ENCODE data around the gene DIPK1C.
A peak's percentile ranks its signal among the peaks of the same experiment; 100 is the strongest.
"Not testable (repeated sequence)": the region's sequence is repeated elsewhere in the genome, so short reads cannot be mapped to it uniquely, and the experiment has no call there.

DIPK1C gene

DNA sequence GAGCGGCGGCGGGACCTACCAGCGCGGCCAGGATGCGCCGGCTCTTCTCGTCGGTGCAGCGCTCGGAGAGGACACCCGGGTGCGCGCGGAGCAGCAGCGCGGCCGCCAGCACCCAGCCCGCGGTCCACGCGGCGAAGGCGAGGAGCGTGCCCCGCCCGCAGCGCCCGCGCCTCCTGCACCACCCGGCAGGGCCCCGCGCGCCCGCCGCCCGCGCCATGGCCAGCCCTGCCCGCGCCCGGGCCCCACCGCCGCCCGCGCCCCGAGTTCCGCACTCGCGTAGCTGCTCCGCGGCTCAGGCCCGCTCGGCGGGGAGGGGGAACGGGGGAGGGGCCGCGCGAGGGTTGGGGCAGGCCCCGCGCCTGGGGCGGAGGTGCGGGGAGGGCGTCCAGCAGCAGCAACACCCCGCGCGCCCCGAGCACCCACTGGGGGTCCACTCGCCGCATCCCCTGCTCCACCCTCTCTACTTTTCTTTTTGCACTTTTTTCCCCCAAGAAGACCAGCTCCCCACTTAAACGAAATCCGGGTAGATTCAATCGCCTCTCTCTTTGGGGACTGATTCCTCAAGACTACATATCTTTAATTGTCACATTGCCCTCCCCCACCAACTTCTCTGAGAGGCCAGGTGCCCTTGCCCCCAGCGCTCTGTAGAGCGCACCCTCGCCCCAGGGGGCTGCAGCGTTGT, at the start of gene DIPK1C:
TSS of gene DIPK1C (minus strand) at position 266 of the 682 bp plus-strand sequence. CDS start at position 217, 49 bp downstream.
- DNase-seq: no peak

DNA sequence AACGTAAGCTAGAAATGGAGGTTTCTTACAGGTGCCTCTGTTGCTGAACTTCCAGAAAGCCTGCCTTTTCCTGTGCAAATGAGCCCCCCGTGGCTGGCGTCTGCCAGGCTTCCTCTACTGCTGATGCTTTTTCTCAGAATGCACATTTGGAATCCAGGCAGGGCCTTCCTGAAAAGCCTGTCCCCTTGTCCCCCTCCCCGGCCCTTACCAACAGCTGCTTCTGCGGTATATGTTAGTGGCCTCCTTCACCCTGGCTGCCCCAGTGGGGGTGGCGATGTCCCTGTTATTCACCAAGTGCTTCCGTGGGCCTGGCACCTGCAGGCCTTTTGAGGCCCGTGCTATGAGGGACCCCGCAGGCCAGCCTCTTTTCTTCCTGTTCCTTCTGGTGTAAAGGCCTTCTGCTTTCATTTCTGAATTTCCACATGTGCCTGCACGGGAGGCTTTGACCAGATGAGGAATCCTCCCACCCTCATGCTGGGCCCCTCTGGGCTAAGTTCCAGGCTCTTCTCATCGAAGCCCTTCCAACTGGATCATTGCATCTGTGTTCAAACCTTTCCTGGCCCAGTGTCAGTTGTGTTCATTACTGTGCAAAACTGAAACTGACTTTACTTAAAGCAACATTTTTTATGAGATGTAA, 49.5 kb upstream of the DIPK1C start:
- DNase-seq: no peak

DNA sequence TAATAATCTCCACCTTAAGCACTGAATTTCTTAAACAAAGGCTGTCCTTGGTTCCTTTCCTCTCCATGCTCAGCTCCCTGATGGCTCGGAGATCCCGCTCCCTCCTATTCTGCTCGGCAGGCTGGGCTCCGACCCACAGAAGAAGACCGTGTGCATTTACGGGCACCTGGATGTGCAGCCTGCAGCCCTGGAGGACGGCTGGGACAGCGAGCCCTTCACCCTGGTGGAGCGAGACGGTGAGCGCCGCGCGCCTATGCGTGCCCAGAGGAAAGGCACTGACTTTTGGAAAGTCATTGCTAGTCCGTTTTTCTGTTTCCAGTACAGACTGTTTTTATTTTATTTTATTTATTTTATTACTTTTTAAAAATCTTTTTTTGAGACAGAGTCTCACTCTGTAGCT, 48.7 kb upstream of the DIPK1C start:
- no peak for DNase-seq

DNA sequence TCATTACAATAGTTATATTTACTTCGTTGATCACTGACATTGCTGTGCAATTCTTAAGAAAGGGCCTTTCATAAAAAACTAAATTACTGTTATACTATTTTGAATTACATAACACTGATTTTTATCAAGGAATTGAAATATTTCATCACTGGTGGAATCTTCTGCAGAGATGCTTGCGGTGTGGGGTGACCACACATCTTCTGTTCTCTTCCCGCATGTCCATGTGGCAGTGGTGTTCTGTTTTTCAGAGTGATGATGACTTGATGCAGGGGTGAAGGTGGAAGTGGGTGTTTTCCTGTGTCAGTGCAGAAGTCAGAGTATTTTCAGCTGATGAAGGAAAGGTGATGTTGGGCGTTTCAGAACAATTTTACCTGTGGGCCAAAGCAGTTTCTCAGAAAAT, 46.0 kb upstream of the DIPK1C start:
- no peak for DNase-seq

DNA sequence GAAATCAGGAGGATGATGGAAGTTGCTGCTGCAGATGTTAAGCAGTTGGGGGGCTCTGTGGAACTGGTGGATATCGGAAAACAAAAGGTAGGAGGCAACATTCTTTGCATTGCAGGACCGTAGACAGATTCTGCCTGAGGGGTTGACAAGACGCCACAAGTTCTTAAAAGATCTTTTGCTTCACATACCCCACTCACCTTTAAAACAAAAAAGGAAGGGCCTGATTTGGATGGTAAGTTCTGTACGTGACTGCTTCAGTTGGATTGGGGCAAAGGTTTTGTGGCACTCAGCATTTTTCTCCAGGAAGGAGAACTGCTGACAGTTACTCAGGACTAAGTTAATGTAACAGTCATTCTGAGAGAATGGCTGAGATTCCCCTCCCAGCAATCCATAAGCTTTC, 44.3 kb upstream of the DIPK1C start:
- DNase-seq: no peak

DNA sequence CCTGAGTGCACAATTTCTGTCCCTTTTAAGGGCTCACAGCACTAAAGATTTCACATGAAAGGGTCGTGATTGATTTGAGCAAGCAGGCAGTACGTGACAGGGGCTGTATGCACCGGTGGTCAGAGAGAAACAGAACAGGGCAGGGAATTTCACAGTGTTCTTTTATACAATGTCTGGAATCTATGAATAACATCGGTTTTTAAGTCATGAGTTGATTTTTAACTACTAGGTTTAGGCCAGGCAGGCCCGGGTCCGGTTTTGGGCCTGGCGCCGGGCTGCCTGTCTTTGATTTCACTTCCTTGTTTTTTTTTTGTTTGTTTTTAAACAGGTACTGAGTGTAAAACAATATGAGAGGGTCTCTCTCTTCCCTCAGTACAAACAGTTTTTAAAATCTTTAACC, 43.7 kb upstream of the DIPK1C start:
- not testable (repeated sequence) for DNase-seq

DNA sequence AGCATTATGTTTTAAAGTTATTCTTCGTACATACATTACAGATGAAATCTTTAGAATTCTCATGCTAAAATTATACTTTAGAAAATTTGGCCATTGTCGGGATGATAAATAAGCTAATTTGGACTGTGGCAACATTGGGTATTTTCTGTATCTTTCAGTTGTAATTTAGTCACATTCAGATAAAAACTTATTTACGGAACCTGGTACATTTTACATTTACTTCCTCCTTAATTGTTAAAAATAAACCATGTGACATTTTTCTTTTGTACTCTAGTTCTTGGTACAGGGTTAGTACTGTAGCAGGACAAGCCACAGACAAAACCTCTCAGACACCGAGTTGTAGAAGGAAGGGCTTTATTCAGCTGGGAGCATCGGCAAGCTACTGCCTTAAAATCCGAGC, 43.3 kb upstream of the DIPK1C start:
- DNase-seq: no peak

DNA sequence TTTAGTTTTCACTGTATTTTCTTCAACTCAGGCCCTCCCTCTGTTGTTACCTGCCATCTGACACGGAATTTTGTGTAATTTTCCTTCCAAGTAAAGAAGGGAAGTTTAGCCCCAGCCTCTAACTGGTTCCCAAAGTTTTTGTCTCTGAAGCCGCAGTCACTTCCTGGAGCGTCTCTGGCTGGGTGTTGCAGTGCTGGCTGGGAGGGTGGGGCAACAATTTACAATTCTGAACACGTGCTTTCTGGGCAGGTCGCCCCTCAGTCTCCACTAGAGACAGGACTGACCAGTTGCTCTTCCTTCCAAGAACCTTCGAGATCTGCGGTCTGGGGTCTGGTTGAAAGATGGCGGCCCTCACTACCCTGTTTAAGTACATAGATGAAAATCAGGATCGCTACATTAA, 42.5 kb upstream of the DIPK1C start:
- peak; percentile 33 for DNase-seq

DNA sequence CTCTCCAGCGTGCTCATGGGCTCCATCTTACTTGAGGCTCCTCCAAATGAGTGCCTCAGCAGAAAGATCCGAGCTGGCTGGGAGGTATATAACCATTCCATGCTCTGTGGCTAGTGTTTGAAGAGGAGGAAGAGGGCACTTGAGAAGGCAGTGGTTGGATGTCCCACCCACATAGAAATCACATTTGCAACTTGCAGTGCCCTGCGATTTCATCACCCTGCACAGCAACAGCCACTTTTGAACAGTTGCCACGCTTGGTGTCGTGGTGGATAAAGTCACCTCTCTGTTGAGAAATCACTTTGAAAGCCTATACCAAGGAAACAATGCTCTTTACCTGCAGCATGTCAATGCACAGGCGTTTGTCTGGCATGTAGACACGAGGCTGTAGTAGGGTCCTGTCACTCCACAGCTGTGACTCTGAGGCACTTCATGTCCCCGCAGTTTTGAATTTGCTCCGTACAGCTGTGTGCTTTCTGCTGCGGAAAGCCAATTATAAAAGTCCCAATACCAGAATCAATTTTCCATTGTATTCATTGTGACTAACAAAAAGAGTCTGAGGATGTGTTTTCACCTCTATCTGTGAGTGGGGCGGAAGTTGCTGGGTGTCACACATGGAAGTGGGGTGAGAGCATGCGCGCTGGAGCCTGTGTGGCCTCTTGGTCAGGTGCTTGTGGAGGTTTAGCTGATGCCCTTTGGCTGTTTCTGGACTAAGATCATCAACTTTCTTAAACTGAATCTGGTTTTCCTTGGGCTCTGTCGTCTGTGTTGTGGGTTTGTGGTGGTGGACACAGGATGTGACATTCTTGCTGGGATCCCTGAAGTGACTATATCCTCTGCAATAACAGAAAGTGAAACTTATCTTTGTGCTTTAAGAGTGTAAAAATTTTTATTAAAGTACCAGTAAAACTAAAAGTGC, 41.9 kb upstream of the DIPK1C start:
- peak; percentile 79 for DNase-seq

DNA sequence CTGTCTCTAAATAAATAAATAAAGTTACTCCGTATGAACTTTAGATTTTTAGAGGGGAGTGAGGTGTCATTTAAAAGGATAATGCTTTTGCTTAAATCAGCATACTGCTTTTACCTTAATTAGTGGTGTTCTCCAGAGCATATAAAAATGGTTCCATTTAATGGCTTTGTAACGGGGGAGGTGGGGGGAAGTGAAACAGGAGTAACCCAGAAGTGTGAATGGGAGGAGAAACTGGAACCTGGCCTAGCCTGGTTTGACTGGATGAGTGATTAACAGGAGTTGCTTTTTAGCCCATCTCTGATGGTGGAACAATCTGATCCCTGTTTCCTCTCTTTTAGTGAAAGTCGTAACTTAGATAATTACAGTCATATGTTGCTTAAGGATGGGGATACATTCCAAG, 40.7 kb upstream of the DIPK1C start:
- no peak for DNase-seq

DNA sequence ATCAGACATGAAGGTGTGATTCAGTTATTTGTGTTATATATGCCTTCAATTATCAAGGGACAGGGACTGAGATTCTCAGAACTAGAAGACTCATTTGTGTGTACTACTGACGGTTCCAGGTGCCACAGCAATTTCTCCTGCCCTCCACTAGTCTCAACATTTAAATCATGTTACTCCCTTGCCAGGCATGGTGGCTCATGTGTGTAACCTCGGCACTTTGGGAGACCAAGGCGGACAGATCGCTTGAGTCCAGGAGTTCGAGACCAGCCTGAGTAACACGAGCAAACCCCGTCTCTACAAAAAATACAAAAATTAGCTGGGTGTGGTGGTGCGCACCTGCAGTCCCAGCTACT, 40.2 kb upstream of the DIPK1C start:
- DNase-seq: no peak

DNA sequence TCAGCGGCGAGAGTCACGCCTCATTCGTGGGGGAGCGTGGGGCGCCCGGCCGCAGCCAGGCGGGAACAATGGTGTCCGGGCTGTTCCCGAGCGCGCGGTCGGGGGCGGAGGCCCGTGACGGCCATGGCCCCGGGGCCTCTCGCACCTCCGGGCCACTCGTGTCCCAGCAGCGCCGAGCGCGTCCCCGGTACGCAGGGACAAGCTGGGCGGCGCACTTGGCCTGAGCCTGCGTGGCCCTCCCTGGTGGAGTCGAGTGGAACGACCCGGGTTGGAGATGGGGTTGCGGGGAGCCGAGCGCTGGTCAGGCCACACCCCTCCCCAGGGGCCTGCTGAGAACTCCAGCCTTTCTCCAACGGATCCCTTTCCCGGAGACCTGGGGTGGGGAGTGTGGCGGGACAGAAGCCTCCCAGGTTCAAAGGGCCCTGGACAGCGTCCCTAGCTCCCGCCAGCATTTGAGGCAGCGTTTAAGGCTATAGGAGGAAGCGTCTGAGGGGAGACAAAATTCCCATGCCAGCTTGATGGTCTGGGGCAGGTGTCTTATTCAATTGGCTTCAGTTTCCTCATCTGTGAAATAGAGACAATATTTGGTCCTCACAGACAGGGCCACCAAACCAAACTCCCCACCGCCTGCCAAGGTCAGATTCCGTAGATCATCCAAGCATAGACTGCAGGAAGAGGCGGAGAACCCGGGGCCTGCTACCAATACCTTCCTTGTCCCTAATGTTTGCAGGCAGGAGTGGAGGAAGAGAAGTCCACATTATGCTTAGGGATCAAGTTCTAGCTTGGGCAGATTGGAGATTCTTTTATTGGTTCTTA, 39.6 kb upstream of the DIPK1C start:
- peak; percentile 48 for DNase-seq

DNA sequence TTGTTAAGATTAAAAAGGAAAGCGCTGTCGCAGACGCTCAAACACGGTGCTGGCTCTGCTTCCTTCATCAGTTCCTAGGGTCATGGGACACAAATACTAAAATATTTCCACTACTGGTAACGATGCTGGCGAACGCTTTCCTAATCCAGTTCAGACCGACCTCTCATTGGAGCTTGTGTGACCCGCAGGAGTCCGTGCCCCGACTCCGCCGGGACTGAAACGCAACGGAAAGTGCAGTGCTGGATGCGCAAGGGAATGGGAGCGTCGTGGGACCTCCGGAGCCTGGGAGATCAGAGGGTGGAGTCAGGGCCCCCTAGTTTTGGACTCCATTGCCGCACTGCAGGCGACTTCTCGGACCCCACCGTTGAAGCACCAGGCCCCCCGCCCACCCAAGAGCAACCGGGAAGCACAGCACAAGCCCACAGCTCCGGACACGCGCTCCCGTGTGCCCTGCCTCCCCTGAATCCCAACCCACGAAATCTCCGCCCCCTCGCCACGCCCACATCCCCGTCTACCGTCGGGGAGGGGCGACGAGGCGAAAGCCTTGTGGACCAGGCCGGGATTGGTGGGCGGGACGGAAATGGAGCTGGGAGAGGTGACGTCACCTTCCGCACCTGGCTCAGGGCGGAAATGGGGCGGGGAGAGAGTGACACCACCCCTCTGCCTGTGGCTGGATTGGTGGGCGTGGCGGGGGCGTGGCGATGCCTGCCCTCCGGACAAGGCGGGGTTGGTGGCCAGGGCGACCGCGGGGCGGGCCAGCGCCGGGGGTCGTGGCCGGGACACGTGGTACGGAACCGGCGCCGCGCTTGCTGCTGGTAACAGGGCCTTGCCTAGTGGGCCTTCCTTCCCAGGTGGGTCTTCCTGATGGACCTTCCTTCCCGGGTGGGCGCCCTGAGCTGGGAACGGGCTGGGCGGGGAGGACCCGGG, 38.7 kb upstream of the DIPK1C start, which contains the start of gene CNDP2:
TSS of gene CNDP2 (plus strand) at position 783 of the 927 bp plus-strand sequence. CDS start 3,611 bp downstream, outside the sequence.
- DNase-seq: peak; percentile 99

DNA sequence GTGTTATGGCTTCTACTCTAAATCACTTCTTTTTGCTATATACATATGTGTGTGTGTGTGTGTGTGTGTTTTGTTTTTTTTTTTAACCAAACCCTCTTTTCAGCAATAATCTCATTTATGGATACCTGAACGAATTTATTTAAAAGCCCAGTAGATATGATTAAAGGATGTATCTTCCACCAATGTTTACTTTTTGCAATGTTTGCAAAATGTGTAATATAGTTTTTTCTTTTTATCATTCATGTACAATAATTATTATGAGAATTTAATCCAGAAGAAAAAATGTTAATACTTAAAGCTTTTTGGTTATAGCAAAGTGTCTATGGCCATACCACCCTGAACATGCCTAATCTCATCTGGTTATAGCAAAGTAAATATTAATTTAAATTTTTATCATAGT, 37.4 kb upstream of the DIPK1C start:
- DNase-seq: no peak

DNA sequence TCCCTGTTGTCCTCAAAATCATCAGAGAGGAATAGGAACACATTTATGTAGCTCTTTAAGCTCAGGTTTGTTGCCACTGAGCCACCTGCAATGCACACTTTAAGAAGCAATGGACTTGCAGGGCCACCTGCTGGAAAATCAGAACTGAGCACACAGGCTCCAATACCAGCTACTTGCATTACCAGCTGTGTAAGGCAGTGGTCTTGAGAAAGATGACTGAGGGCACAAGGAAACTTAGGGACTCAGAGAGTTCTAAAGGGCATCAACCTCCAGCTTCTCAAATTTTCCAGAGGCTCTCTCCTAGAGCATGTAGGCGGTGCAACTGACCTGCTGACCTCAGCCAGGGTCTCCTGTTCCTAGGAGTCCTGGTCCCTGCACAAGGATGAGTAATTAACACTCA, 36.6 kb upstream of the DIPK1C start:
- DNase-seq: peak; percentile 49

DNA sequence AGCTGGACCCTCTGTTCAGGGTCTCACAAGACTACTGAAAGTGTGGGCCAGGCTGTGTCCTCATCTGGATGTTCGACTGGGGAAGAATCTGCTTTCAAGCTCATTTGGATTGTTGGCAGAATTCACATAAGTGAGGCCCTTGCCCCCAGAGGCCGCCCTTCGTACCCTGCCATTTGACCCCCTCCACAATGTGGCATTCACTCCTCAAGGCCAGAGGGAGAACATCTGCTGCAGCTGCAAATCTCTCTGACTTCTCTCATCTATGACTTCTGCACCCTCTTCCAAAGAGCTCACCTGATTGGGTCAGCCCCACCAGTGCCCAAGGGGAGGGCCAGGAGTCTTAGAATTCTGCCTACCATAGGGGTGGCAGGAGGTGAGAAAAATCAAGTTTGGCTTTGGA, 35.2 kb upstream of the DIPK1C start:
- no peak for DNase-seq

DNA sequence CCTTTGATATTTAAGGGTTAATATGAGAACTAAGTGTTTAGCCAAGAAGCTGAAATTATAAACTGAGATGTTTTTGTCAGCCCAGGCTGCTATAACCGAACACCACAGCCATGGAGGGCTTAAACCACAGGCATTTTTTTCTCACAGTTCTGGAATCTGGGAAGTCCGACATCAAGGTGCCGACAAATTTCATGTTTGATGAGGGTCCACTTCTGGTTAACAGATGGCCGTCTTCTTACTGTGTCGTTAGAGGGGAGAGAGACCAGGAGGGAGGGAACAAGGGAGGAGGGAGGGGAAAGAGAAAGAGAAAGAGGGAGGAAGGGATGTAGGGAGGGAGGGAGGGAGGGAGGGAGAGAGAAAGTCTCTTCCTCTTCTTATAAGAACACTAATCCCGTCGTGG, 32.6 kb upstream of the DIPK1C start:
- no peak for DNase-seq

DNA sequence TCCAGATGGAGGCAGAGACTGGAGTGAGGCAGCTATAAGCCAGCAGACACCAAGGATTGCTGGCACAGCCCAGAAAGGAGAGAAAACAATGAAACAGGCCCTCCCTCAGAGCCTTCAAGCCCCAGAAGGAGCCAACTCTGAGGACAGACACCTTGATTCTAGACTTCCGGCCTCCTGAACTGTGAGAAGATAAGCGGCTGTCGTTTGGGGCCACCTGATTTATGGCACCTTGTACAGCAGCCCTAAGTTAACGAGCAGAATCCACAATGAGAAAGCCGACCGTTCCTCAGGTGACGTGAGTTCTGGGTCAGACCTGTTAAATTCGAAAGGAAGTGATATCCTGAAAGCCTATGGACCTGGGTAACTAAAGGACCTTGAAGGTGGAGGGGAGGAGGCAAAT, 31.8 kb upstream of the DIPK1C start:
- DNase-seq: no peak

DNA sequence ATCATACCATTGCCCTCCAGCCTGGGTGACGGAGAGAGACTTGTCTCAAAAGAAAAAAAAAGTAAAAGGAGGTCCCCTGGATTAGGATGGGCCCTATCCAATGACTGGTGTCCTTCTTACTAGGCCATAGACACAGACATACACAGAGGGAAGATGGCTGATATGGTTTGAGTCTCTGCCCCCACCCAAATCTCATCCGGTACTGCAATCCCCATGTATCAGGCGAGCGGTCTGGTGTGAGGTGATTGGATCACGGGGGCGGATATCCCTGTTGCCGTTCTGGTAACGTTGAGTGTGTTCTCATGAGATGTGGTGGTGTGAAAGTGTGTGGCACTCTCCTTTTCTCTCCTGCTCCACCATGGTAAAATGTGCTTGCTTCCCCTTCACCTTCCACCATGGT, 31.2 kb upstream of the DIPK1C start:
- no peak for DNase-seq

DNA sequence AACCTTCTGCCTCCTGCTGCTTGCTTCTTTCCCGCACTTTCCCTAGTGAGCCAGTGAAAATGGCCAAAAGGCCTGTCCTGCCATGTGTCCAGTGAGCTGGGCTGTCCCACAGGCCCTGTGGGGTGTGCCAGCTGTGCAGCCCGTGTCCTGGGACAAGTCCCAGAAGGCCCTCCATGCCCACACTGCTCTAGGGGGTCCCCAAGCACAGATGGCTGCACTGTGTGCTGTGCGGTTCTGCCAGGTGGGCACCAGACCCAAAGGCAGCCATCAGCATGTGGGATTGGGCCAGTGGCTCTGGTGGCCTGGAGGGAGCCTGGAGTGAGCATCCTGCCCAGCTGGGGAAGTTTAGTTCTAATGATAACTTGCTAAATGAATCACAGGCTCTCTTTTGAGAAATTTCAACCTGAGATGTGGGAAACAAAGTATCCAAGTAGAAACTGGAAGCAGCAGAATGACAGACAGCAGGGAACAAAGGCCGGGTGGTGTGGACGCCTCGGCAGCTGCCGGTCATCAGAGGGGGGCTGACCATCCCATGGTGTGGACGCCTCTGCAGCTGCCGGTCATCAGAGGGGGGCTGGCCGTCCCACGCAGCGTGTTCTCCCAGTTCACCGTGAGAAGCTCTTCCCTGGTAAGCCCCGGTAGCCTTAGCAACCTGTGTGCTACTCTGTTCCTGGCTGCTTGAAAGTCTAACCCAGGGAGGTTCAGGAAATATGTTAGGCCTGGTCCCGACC, 29.2 kb upstream of the DIPK1C start:
- DNase-seq: no peak

DNA sequence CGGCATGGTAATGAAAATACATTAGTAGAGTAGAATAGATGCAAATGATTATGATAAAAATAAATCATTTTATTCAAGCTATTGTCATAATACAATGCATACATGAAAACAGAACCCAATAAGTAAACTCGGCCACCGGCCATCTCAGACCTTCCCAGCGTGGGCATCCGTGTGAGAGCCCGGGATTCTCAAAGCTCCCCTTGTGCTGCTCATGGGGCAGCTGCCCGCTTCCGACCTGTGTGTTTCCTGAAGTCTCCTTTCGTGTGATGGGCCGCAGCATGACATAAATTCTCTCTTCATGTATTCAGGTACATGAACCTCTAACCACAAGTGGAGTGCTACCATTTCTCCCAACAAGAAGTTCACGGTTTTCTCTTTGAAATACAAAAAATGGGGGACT, 25.6 kb upstream of the DIPK1C start:
- DNase-seq: no peak

Measured in activated naive CD4-positive, alpha-beta T cell treated with anti-CD3 and anti-CD28 coated beads, Interleukin-2, amount 50 U/mL, for 16 hours (primary cell).